ENCODE results near the gene HS3ST4.
"Not testable (repeated sequence)": the region's sequence is repeated elsewhere in the genome, so short reads cannot be mapped to it uniquely, and the experiment has no call there.

HS3ST4 gene

GRCh38 chr16:26032661-26033060 lies 340.9 kb downstream of the HS3ST4 start:
- H3K36me3 ChIP-seq (replicated peaks); DNase-seq (ENCODE audit: low spot score in 2 of 2); H3K27me3 ChIP-seq (ENCODE audit: low read depth); H3K4me1 ChIP-seq; H3K4me3 ChIP-seq; H3K9me3 ChIP-seq; in situ Hi-C loops (cut with MboI; ENCODE audit: low sequenced_read_pairs): not testable (repeated sequence)

GRCh38 chr16:26041952-26042668 lies 350.4 kb downstream of the HS3ST4 start:
- no peaks in the 10 kb centered on the region for H3K9me3 ChIP-seq
- in situ Hi-C loops (cut with MboI; ENCODE audit: low sequenced_read_pairs) = no loop called here
- DNase-seq (ENCODE audit: low spot score in 2 of 2) = no peak

GRCh38 chr16:26050472-26050871 lies 358.7 kb downstream of the HS3ST4 start:
- in situ Hi-C loops (cut with MboI; ENCODE audit: low sequenced_read_pairs) = no loop called here
- Histone ChIP-seq H3K4me1 (no peaks in the 10 kb centered on the region), H3K27me3 (ENCODE audit: low read depth) (no peaks in the 10 kb centered on the region), H3K9me3 (no peaks in the 10 kb centered on the region), H3K4me3 (no peak overlapping the region), H3K36me3 (replicated peaks) (no peaks in the 10 kb centered on the region)
- no peak for DNase-seq (ENCODE audit: low spot score in 2 of 2)

More at GRCh38 chr16:26041952-26042668, 350.4 kb downstream of the HS3ST4 start:
- Histone ChIP-seq H3K27me3 (ENCODE audit: low read depth) (no peaks in the 10 kb centered on the region), H3K36me3 (replicated peaks) (no peaks in the 10 kb centered on the region), H3K4me1 (no peaks in the 10 kb centered on the region), H3K4me3 (no peak overlapping the region)

- Histone ChIP-seq H3K4me1 (no peaks in the 10 kb centered on the region), H3K27me3 (ENCODE audit: low read depth) (no peaks in the 10 kb centered on the region), H3K36me3 (replicated peaks) (no peaks in the 10 kb centered on the region), H3K9me3 (no peaks in the 10 kb centered on the region), H3K4me3 (no peak overlapping the region)
- no peak for DNase-seq (ENCODE audit: low spot score in 2 of 2)
- in situ Hi-C loops (cut with MboI; ENCODE audit: low sequenced_read_pairs) = no loop called here
These were observed 359.3 kb downstream of the HS3ST4 start for GRCh38 chr16:26051063-26051462.

GRCh38 chr16:26053889-26054288 lies 362.1 kb downstream of the HS3ST4 start:
- in situ Hi-C loops (cut with MboI; ENCODE audit: low sequenced_read_pairs) = no loop called here
- Histone ChIP-seq H3K9me3 (no peaks in the 10 kb centered on the region), H3K4me3 (no peak overlapping the region), H3K27me3 (ENCODE audit: low read depth) (no peaks in the 10 kb centered on the region), H3K36me3 (replicated peaks) (no peaks in the 10 kb centered on the region), H3K4me1 (no peaks in the 10 kb centered on the region)
- no peak for DNase-seq (ENCODE audit: low spot score in 2 of 2)

GRCh38 chr16:26058326-26058725 lies 366.6 kb downstream of the HS3ST4 start:
- Histone ChIP-seq H3K36me3 (replicated peaks) (no peaks in the 10 kb centered on the region), H3K4me1 (no peaks in the 10 kb centered on the region), H3K9me3 (no peaks in the 10 kb centered on the region; the same call in 1 of the 2 replicates), H3K4me3 (no peak overlapping the region), H3K27me3 (ENCODE audit: low read depth) (no peaks in the 10 kb centered on the region)
- in situ Hi-C loops (cut with MboI; ENCODE audit: low sequenced_read_pairs) = no loop called here
- DNase-seq (ENCODE audit: low spot score in 2 of 2) = no peak

- Histone ChIP-seq H3K36me3 (replicated peaks) (no peaks in the 10 kb centered on the region), H3K4me3 (no peak overlapping the region), H3K9me3 (no peaks in the 10 kb centered on the region), H3K4me1 (no peaks in the 10 kb centered on the region), H3K27me3 (ENCODE audit: low read depth) (no peaks in the 10 kb centered on the region)
- in situ Hi-C loops (cut with MboI; ENCODE audit: low sequenced_read_pairs) = no loop called here
- no peak for DNase-seq (ENCODE audit: low spot score in 2 of 2)
These were observed 378.7 kb downstream of the HS3ST4 start for GRCh38 chr16:26070302-26071100.

GRCh38 chr16:26071101-26071866 lies 379.5 kb downstream of the HS3ST4 start:
- no peaks in the 10 kb centered on the region for H3K9me3 ChIP-seq
- H3K4me3 ChIP-seq = no peak overlapping the region
- no peak for DNase-seq (ENCODE audit: low spot score in 2 of 2)
- no peaks in the 10 kb centered on the region for H3K36me3 ChIP-seq (replicated peaks)
- in situ Hi-C loops (cut with MboI; ENCODE audit: low sequenced_read_pairs) = no loop called here
- no peaks in the 10 kb centered on the region for H3K27me3 ChIP-seq (ENCODE audit: low read depth)
- H3K4me1 ChIP-seq = no peaks in the 10 kb centered on the region

GRCh38 chr16:26078716-26079355 lies 387.1 kb downstream of the HS3ST4 start:
- no peak for DNase-seq (ENCODE audit: low spot score in 2 of 2)
- in situ Hi-C loops (cut with MboI; ENCODE audit: low sequenced_read_pairs) = no loop called here
- Histone ChIP-seq H3K27me3 (ENCODE audit: low read depth) (no peaks in the 10 kb centered on the region), H3K36me3 (replicated peaks) (no peaks in the 10 kb centered on the region), H3K4me3 (no peak overlapping the region), H3K4me1 (no peaks in the 10 kb centered on the region), H3K9me3 (no peaks in the 10 kb centered on the region; the same call in 1 of the 2 replicates)

- Histone ChIP-seq H3K27me3 (ENCODE audit: low read depth) (no peaks in the 10 kb centered on the region), H3K36me3 (replicated peaks) (no peaks in the 10 kb centered on the region), H3K9me3 (no peaks in the 10 kb centered on the region; the same call in 1 of the 2 replicates), H3K4me3 (no peak overlapping the region), H3K4me1 (no peaks in the 10 kb centered on the region)
- no peak for DNase-seq (ENCODE audit: low spot score in 2 of 2)
- in situ Hi-C loops (cut with MboI; ENCODE audit: low sequenced_read_pairs) = no loop called here
These were observed 395.3 kb downstream of the HS3ST4 start for GRCh38 chr16:26087091-26087490.

GRCh38 chr16:26091511-26091910 lies 399.8 kb downstream of the HS3ST4 start:
- no peaks in the 10 kb centered on the region; the same call in 1 of the 2 replicates for H3K9me3 ChIP-seq
- H3K27me3 ChIP-seq (ENCODE audit: low read depth) = no peaks in the 10 kb centered on the region
- in situ Hi-C loops (cut with MboI; ENCODE audit: low sequenced_read_pairs) = no loop called here
- H3K4me3 ChIP-seq = no peak overlapping the region
- no peaks in the 10 kb centered on the region for H3K4me1 ChIP-seq
- no peak for DNase-seq (ENCODE audit: low spot score in 2 of 2)
- H3K36me3 ChIP-seq (replicated peaks) = no peaks in the 10 kb centered on the region

- in situ Hi-C loops (cut with MboI; ENCODE audit: low sequenced_read_pairs); H3K4me3 ChIP-seq; H3K27me3 ChIP-seq (ENCODE audit: low read depth); DNase-seq (ENCODE audit: low spot score in 2 of 2); H3K36me3 ChIP-seq (replicated peaks); H3K4me1 ChIP-seq; H3K9me3 ChIP-seq: not testable (repeated sequence)
These were observed 406.4 kb downstream of the HS3ST4 start for GRCh38 chr16:26098206-26098605.

GRCh38 chr16:26102369-26102768 lies 410.6 kb downstream of the HS3ST4 start:
- in situ Hi-C loops (cut with MboI; ENCODE audit: low sequenced_read_pairs) = no loop called here
- no peak for DNase-seq (ENCODE audit: low spot score in 2 of 2)
- Histone ChIP-seq H3K9me3 (no peaks in the 10 kb centered on the region), H3K4me3 (no peak overlapping the region), H3K36me3 (replicated peaks) (no peaks in the 10 kb centered on the region), H3K27me3 (ENCODE audit: low read depth) (no peaks in the 10 kb centered on the region), H3K4me1 (no peaks in the 10 kb centered on the region)

All from HAP-1 (cell line).